Muscle of leg (tissue), 16 donors: ENCODE results near the gene MAGED4B. TPM values are rescaled to one million over a fixed set of nuclear protein-coding genes. Genes with fewer than 3 reads are reported as not detected.
"Not testable (repeated sequence)": the region's sequence is repeated elsewhere in the genome, so short reads cannot be mapped to it uniquely, and the experiment has no call there.

Source experiments
- DNase-seq: peaks from one replicate; pipeline ENCODE4 v3.0.0; 2013
- H3K27ac ChIP-seq: one replicate; pipeline ENCODE4 v1.5.1; 2013; ENCODE audit warnings: mild to moderate bottlenecking, low read length, control low read depth
- H3K27me3 ChIP-seq: one replicate; pipeline ENCODE4 v1.6.1; 2013; ENCODE audit warnings: low read length; ENCODE audit not compliant: control insufficient read depth, insufficient read depth
- H3K36me3 ChIP-seq: one replicate; pipeline ENCODE4 v1.6.1; 2013; ENCODE audit warnings: low read length; ENCODE audit not compliant: control insufficient read depth, insufficient read depth
- H3K4me1 ChIP-seq: one replicate; pipeline ENCODE4 v1.6.1; 2013; ENCODE audit warnings: low read length; ENCODE audit not compliant: control insufficient read depth, insufficient read depth
- H3K4me3 ChIP-seq: one replicate; pipeline ENCODE4 v1.5.1; 2013; ENCODE audit warnings: low read length, control low read depth
- H3K9me3 ChIP-seq: replicated peaks from 2 replicates; pipeline ENCODE4 v1.6.1; 2013; ENCODE audit warnings: low read depth, low read length; ENCODE audit not compliant: control insufficient read depth
- WGBS: methylation state at CpG from one replicate; pipeline ENCODE4 v1.1.5; 2013; ENCODE audit warnings: missing lambda C conversion rate; ENCODE audit not compliant: insufficient coverage; 5-methylcytosine and 5-hydroxymethylcytosine counted together
- long read RNA-seq, 11 donors: transcript quantifications; one replicate each; lab custom pipeline, GENCODE V29; 2026
- polyA plus RNA-seq, 8 donors: library from polyadenylated mRNA; unstranded; fragments of 120-200 nt; gene quantifications; one replicate each; pipeline versions ENCODE4 v1.2.1 to v1.2.3, GENCODE V29; 2013; ENCODE audit warnings: inconsistent platforms in 1 of 8, low replicate concordance in 1 of 8; ENCODE audit not compliant: insufficient read length in 8 of 8, insufficient read depth in 1 of 8
- total RNA-seq: library from RNA; stranded (reverse); fragments of 120-200 nt; gene quantifications from one replicate; pipeline ENCODE4 v1.2.4, GENCODE V29; 2013

Gene MAGED4B, protein sequence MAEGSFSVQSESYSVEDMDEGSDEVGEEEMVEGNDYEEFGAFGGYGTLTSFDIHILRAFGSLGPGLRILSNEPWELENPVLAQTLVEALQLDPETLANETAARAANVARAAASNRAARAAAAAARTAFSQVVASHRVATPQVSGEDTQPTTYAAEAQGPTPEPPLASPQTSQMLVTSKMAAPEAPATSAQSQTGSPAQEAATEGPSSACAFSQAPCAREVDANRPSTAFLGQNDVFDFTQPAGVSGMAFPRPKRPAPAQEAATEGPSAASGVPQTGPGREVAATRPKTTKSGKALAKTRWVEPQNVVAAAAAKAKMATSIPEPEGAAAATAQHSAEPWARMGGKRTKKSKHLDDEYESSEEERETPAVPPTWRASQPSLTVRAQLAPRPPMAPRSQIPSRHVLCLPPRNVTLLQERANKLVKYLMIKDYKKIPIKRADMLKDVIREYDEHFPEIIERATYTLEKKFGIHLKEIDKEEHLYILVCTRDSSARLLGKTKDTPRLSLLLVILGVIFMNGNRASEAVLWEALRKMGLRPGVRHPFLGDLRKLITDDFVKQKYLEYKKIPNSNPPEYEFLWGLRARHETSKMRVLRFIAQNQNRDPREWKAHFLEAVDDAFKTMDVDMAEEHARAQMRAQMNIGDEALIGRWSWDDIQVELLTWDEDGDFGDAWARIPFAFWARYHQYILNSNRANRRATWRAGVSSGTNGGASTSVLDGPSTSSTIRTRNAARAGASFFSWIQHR
- total RNA-seq: 30.1 TPM
- 10 to 100 TPM; 27.5 to 61.4 (median 36.5) TPM for polyA plus RNA-seq
- long read RNA-seq, donor 1, partial matches to known transcripts: 6 of 6 reads
- long read RNA-seq, donor 1, other reads (novel, unspliced or antisense): 0 of 6 reads
- long read RNA-seq, donor 2: 0 reads
- long read RNA-seq, donor 3, partial matches to known transcripts: 22 of 24 reads
- long read RNA-seq, donor 3, other reads (novel, unspliced or antisense): 0 of 24 reads
- long read RNA-seq, donor 4, partial matches to known transcripts: 5 of 6 reads
- long read RNA-seq, donor 4, other reads (novel, unspliced or antisense): 0 of 6 reads
- long read RNA-seq, donor 5, partial matches to known transcripts: 39 of 40 reads
- long read RNA-seq, donor 5, other reads (novel, unspliced or antisense): 0 of 40 reads
- long read RNA-seq, donor 6, partial matches to known transcripts: 10 of 11 reads
- long read RNA-seq, donor 6, other reads (novel, unspliced or antisense): 0 of 11 reads
- long read RNA-seq, donor 7, partial matches to known transcripts: 13 of 14 reads
- long read RNA-seq, donor 7, other reads (novel, unspliced or antisense): 0 of 14 reads
- long read RNA-seq, donor 8, partial matches to known transcripts: 7 of 8 reads
- long read RNA-seq, donor 8, other reads (novel, unspliced or antisense): 0 of 8 reads
- long read RNA-seq, donor 9: 0 reads
- long read RNA-seq, donor 10, partial matches to known transcripts: 0 of 2 reads
- long read RNA-seq, donor 10, other reads (novel, unspliced or antisense): 0 of 2 reads
- long read RNA-seq, donor 11: 0 reads

GRCh38 chrX:52068666-52069640 lies at the start of gene MAGED4B:
Gene MAGED4B, minus strand, starts transcription at chrX:52069183. Its CDS starts 1,011 bp downstream, at chrX:52068172.
- H3K9me3 ChIP-seq, H3K4me1 ChIP-seq, H3K4me3 ChIP-seq, H3K27me3 ChIP-seq, H3K36me3 ChIP-seq, DNase-seq, H3K27ac ChIP-seq: not testable (repeated sequence)
- no CpG with 5 or more reads among the region's 56 CpGs for WGBS

GRCh38 chrX:52118262-52118661 lies 49.3 kb upstream of the MAGED4B start:
- Histone ChIP-seq H3K27me3 (no peaks in the 10 kb centered on the region), H3K4me3 (no peak overlapping the region), H3K36me3 (no peaks in the 10 kb centered on the region), H3K4me1 (no peaks in the 10 kb centered on the region), H3K27ac (no peak overlapping the region), H3K9me3 (no peaks in the 10 kb centered on the region)
- no CpG with 5 or more reads among the region's 3 CpGs for WGBS
- no peak for DNase-seq

- H3K36me3 ChIP-seq: no peaks in the 10 kb centered on the region
- DNase-seq: no peak
- H3K9me3 ChIP-seq: no peaks in the 10 kb centered on the region
- no peak overlapping the region for H3K4me3 ChIP-seq
- no CpG with 5 or more reads among the region's 4 CpGs for WGBS
- no peaks in the 10 kb centered on the region for H3K4me1 ChIP-seq
- no peaks in the 10 kb centered on the region for H3K27me3 ChIP-seq
- no peak overlapping the region for H3K27ac ChIP-seq
Observed at GRCh38 chrX:52082578-52082977, 13.6 kb upstream of the MAGED4B start.

DNA sequence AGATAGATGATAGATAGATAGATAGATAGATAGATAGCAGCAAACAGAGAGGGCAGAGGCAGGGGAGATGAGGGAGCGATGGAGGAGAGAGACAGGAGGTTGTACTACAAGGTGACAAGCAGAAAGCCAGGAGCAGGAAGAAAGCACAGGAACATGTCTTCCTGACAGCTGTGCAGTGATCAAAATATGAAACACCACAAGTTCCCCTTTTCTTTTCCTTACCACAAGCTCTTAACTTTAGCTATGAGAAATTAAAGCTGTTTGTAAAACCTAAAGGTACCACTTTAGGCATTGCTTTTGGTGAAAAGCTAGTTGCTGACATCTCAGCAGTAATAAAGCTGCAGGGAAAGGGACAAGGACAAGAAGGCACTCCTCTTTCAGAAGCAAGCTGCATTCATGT lies 9.1 kb upstream of the MAGED4B start:
- DNase-seq: no peak
- no CpG with 5 or more reads among the region's 1 CpG for WGBS

GRCh38 chrX:52042288-52042687 lies 26.7 kb downstream of the MAGED4B start:
- no CpG with 5 or more reads among the region's 6 CpGs for WGBS
- H3K4me1 ChIP-seq: not testable (repeated sequence)
- H3K27me3 ChIP-seq: peaks cover 11% of the 10 kb centered on the region

More for the DNA sequence above, 9.1 kb upstream of the MAGED4B start:
- no peak overlapping the region for H3K27ac ChIP-seq
- H3K4me3 ChIP-seq: no peak overlapping the region
- no peaks in the 10 kb centered on the region for H3K4me1 ChIP-seq
- H3K27me3 ChIP-seq: no peaks in the 10 kb centered on the region
- H3K9me3 ChIP-seq: no peaks in the 10 kb centered on the region
- H3K36me3 ChIP-seq: no peaks in the 10 kb centered on the region

DNA sequence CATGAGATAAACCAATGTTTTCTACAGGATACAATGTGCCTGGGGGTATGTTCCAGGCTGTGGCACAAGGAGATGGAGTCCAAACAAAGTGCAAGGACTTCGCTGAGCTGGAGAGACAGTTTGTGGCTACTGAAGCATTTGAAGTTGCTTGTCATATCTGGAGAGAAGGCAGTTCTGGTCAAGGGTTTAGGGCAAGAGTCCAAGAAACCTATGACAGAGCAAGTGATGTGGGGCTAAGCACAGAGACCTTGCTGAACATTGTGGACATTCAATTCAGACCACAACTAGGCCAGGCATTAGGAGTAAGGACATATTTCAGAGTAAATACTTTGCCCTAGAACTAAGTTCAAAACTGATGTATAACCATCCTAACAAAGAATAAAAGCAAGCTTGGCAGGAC lies 34.8 kb downstream of the MAGED4B start:
- 56% methylated on average over 1 of the region's 1 CpG for WGBS
- peaks cover 13% of the 10 kb centered on the region for H3K27me3 ChIP-seq

More at GRCh38 chrX:52042288-52042687, 26.7 kb downstream of the MAGED4B start:
- not testable (repeated sequence) for H3K36me3 ChIP-seq, H3K9me3 ChIP-seq, H3K4me3 ChIP-seq, H3K27ac ChIP-seq, DNase-seq

GRCh38 chrX:52031371-52031770 lies 37.6 kb downstream of the MAGED4B start:
- Histone ChIP-seq H3K27ac (no peak overlapping the region), H3K36me3 (no peaks in the 10 kb centered on the region), H3K4me1 (no peaks in the 10 kb centered on the region), H3K9me3 (no peaks in the 10 kb centered on the region), H3K27me3 (peaks cover 2% of the 10 kb centered on the region), H3K4me3 (no peak overlapping the region)
- peak; percentile 3 for DNase-seq
- no CpG with 5 or more reads among the region's 2 CpGs for WGBS

More for the DNA sequence above, 34.8 kb downstream of the MAGED4B start:
- no peak for DNase-seq
- Histone ChIP-seq H3K36me3 (no peaks in the 10 kb centered on the region), H3K9me3 (no peaks in the 10 kb centered on the region), H3K27ac (no peak overlapping the region), H3K4me3 (no peak overlapping the region), H3K4me1 (no peaks in the 10 kb centered on the region)

- WGBS: no CpG with 5 or more reads among the region's 3 CpGs
Observed at GRCh38 chrX:52015794-52016193, 53.2 kb downstream of the MAGED4B start.

More at GRCh38 chrX:52015794-52016193, 53.2 kb downstream of the MAGED4B start:
- Histone ChIP-seq H3K27me3 (peaks cover 2% of the 10 kb centered on the region), H3K4me3 (no peak overlapping the region), H3K36me3 (no peaks in the 10 kb centered on the region), H3K27ac (no peak overlapping the region), H3K4me1 (no peaks in the 10 kb centered on the region), H3K9me3 (no peaks in the 10 kb centered on the region)
- no peak for DNase-seq
